ENCODE measurements around the gene GOLGA2.

GOLGA2 gene

GRCh38 chr9:128244837-128245231, 31.0 kb downstream of the GOLGA2 start (continued):
- TF ChIP-seq, protein P1, sequence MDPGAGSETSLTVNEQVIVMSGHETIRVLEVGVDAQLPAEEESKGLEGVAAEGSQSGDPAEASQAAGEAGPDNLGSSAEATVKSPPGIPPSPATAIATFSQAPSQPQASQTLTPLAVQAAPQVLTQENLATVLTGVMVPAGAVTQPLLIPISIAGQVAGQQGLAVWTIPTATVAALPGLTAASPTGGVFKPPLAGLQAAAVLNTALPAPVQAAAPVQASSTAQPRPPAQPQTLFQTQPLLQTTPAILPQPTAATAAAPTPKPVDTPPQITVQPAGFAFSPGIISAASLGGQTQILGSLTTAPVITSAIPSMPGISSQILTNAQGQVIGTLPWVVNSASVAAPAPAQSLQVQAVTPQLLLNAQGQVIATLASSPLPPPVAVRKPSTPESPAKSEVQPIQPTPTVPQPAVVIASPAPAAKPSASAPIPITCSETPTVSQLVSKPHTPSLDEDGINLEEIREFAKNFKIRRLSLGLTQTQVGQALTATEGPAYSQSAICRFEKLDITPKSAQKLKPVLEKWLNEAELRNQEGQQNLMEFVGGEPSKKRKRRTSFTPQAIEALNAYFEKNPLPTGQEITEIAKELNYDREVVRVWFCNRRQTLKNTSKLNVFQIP (CRISPR knock-in tag; IDR thresholded peaks at IDR 0.05; ENCODE audit: borderline replicate concordance, low read depth), result no peak

GRCh38 chr9:128244091-128244836, 31.5 kb downstream of the GOLGA2 start:
- TF ChIP-seq SNAI2 (CRISPR knock-in tag; IDR thresholded peaks at IDR 0.05), result no peak
- TF ChIP-seq ISL1 (CRISPR knock-in tag; IDR thresholded peaks at IDR 0.05), result no peak
- TF ChIP-seq CSRNP3 (CRISPR knock-in tag; IDR thresholded peaks at IDR 0.05), result no peak
- TF ChIP-seq, protein P2, sequence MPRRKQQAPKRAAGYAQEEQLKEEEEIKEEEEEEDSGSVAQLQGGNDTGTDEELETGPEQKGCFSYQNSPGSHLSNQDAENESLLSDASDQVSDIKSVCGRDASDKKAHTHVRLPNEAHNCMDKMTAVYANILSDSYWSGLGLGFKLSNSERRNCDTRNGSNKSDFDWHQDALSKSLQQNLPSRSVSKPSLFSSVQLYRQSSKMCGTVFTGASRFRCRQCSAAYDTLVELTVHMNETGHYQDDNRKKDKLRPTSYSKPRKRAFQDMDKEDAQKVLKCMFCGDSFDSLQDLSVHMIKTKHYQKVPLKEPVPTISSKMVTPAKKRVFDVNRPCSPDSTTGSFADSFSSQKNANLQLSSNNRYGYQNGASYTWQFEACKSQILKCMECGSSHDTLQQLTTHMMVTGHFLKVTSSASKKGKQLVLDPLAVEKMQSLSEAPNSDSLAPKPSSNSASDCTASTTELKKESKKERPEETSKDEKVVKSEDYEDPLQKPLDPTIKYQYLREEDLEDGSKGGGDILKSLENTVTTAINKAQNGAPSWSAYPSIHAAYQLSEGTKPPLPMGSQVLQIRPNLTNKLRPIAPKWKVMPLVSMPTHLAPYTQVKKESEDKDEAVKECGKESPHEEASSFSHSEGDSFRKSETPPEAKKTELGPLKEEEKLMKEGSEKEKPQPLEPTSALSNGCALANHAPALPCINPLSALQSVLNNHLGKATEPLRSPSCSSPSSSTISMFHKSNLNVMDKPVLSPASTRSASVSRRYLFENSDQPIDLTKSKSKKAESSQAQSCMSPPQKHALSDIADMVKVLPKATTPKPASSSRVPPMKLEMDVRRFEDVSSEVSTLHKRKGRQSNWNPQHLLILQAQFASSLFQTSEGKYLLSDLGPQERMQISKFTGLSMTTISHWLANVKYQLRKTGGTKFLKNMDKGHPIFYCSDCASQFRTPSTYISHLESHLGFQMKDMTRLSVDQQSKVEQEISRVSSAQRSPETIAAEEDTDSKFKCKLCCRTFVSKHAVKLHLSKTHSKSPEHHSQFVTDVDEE (CRISPR knock-in tag; IDR thresholded peaks at IDR 0.05), result no peak
- no peak for TF ChIP-seq ZFP3 (CRISPR knock-in tag; IDR thresholded peaks at IDR 0.05)
- no peak for TF ChIP-seq ZNF70 (CRISPR knock-in tag; IDR thresholded peaks at IDR 0.05)
- TF ChIP-seq, protein P1 (CRISPR knock-in tag; IDR thresholded peaks at IDR 0.05; ENCODE audit: borderline replicate concordance, low read depth), result no peak
- TF ChIP-seq ARNTL (CRISPR knock-in tag; IDR thresholded peaks at IDR 0.05; ENCODE audit: borderline replicate concordance, low read depth), result no peak
- TF ChIP-seq CREB5 (CRISPR knock-in tag; IDR thresholded peaks at IDR 0.05; ENCODE audit: low read depth), result no peak
- TF ChIP-seq TOX (CRISPR knock-in tag; IDR thresholded peaks at IDR 0.05; ENCODE audit: borderline replicate concordance), result no peak
- TF ChIP-seq CSDC2 (CRISPR knock-in tag; IDR thresholded peaks at IDR 0.05), result no peak
- TF ChIP-seq RARB (CRISPR knock-in tag; IDR thresholded peaks at IDR 0.05), result no peak
- no peak for TF ChIP-seq PPARA (CRISPR knock-in tag; IDR thresholded peaks at IDR 0.05; ENCODE audit: borderline replicate concordance)
- TF ChIP-seq ZNF565 (CRISPR knock-in tag; conservative IDR thresholded peaks at IDR 0.05; ENCODE audit: low read depth), result no peak
- no peak for TF ChIP-seq ZNF8 (CRISPR knock-in tag; IDR thresholded peaks at IDR 0.05)

DNA sequence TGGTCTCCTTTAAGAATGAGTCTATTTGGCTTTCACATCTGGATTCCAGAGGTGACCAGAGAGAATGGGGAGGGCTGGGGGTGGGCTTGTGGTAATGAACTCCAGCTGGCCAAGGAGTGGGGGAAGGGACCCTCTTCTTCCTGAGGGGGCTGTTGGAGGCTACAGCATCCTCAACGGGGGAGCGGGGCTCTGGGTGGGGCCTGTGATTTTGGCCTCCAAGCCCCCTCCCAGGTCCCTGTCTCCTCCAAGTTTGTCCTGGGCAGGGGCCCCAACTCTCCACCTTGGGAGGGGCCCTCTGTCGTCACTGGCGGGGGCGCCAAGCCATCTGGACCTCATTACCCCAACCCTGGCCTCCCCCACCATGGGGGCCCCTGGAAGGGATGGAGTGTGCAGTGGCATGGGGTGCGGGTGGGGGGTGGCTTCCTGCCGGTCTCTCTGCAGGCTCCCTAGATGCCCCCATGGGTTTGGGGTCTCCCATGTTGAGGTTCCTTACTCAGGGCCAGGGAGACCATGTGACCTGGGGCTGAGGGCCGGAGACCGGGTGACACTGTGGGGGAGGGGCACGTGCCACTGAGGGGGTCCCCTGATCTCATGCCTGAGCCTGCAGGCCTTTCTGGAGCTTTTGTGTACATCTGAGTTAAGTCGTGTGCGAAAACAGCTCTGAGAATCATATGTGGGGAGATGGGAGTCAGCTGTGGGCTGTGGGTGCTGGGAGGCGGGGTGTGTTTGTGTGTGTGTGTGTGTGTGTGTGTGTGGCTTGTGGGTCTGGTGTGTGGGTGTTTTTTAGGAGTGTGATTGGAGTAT, 32.4 kb downstream of the GOLGA2 start:
- TF ChIP-seq OSR1 (CRISPR knock-in tag; IDR thresholded peaks at IDR 0.05), result no peak
- peak; percentile 75; the same call in 1 of the 2 replicates for TF ChIP-seq TCF4 (CRISPR knock-in tag; IDR thresholded peaks at IDR 0.05; ENCODE audit: borderline replicate concordance)
- ATAC-seq, result no peak

More at GRCh38 chr9:128244091-128244836, 31.5 kb downstream of the GOLGA2 start:
- peak; percentile 42 for ATAC-seq

- no peak for TF ChIP-seq CSDC2 (CRISPR knock-in tag; IDR thresholded peaks at IDR 0.05)
- TF ChIP-seq, protein P2 (CRISPR knock-in tag; IDR thresholded peaks at IDR 0.05), result no peak
- no peak for TF ChIP-seq GLIS3 (CRISPR knock-in tag; IDR thresholded peaks at IDR 0.05)
- no peak for TF ChIP-seq ZFP3 (CRISPR knock-in tag; IDR thresholded peaks at IDR 0.05)
- TF ChIP-seq ISL1 (CRISPR knock-in tag; IDR thresholded peaks at IDR 0.05), result no peak
- TF ChIP-seq ESRRG (CRISPR knock-in tag; IDR thresholded peaks at IDR 0.05), result no peak
- no peak for ATAC-seq
Measured at GRCh38 chr9:128242828-128243214, 33.0 kb downstream of the GOLGA2 start.
